Activated T-helper 1 cell treated with Interleukin-2 at 50 U/mL for 16 hours (primary cell): ENCODE data around the gene INSR.
"Not testable (repeated sequence)": the region's sequence is repeated elsewhere in the genome, so short reads cannot be mapped to it uniquely, and the experiment has no call there.

Experiments used
- DNase-seq: peaks from one replicate; pipeline ENCODE4 v3.0.0-alpha.2; 2020; ENCODE audit warnings: low read depth

The INSR gene

DNA sequence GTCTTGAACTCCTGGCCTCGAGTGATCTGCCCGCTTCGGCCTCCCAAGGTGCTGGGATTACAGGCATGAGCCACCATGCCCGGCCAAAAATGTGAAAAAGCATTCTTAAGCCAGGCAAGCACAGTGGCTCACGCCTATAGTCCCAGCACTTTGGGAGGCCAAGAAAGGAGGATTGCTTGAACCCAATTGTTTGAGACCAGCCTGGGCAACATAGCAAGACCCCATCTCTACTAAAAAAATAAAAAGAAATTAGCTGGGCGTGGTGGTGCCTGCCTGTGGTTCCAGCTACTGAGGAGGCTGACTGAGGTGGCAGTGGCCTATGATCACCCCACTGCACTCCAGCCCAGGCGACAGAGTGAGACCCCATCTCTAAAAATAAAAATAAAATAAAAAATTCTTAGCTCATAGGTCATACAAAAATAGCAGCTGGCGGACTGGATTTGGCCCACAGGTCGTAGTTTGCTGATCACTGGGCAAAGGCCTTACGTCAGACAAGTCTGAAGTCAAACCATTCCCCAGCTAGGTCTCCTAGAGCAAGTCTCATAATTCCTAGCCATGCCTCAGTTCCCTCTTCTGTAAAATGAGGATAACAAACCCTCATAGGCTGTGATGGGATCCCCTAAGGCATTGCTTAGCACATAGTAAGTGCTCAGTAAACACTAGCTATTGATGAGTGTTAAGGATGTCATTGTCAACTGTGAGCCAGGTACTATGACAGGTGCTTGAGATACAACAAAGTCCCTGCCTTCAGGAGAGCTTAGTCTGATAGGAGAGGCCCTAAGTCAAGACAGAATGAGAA, 36.0 kb downstream of the INSR start:
- no peak for DNase-seq

DNA sequence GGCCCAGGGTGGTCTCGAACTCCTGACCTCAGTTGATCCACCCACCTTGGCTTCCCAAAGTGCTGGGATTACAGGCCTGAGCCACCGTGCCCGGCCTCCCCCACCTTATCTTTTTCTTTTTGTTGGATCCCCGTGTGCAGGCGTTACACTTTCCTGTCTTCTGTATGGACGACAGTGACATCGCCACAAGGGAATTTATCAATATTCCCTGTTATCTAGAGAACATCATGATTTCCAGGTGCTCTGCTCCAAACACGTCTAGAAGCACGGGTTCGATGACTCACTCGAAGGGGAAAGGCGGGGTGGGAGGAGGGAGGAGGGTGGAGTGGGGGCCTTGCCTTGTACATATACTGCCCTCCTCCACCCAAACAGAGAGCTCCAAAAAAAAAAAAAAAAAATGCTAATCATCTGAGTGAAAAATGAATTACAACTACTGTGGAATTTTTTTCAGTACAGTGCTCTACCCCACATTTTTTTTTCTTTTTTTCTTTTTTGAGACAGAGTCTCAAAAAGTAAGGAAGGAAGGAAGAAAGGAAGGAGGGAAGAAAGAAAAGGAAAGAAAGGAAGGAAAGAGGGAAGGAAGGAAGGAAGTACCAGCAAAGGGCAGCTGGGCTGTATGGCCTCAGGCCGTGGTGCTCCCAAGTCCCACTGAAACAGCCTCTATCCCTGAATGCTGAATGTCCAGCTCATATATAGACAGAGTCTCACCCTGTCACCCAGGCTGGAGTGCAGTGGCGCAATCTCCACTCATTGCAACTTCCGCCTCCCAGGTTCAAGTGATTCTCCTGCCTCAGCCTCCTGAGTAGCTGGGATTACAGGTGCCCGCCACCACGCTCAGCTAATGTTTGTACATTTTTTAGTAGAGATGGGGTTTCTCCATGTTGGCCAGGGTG, 36.8 kb downstream of the INSR start:
- no peak for DNase-seq

DNA sequence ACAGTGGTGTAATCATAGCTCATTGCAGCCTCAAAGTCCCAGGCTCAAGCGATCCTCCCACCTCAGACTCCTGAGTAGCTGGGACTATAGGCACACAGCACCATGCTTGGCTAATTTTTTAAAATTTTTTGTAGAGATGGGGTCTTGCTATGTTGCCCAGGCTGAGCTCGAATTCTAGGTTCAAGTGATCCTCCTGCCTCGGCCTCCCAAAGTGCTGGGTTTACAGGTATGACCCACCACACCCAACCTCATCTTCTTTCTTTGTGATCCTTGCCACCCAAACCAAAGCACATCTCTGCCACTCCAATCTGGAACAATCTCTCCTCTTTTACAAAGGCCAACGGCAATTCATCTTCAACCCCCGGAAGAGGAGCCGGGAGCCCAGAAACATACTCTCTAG, 38.6 kb downstream of the INSR start:
- no peak for DNase-seq

DNA sequence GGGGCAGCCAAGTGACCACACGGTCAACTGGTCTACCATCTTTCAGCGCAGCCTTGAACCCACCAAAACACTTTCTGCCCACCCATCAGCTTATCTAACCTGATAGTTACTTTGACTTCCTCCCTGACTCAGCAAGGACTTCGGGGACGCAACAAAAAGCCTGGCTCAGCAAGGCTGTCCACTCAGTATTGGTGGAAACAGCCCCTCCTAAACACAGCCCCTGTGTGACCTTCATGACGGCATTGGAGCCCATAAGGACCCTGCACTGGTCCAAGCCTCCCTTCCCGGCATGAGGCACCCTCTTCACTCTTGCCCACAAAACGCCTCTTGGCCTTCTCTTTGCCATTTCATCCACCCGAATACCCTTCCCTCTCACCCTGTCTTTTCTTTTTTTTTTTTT, 39.1 kb downstream of the INSR start:
- DNase-seq: no peak

DNA sequence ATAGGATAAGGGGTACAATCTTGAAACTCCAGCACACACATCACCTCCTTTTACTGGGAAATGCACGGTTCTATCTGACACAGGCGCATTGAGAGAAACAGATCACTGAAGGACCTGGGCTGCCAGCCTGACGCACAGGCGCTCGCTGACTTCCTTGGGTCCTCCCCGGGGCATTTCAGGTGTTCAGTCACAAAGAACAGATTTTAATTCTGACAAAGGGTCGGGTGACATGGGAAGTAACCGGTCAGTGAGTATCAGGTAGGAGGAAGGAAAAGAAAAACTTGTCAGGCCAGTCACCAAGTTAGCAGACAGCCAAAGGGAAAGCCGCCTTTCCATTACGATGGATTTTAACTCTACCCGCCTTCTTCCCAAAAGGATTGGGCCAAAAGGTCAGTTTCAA, 39.6 kb downstream of the INSR start:
- DNase-seq: no peak

DNA sequence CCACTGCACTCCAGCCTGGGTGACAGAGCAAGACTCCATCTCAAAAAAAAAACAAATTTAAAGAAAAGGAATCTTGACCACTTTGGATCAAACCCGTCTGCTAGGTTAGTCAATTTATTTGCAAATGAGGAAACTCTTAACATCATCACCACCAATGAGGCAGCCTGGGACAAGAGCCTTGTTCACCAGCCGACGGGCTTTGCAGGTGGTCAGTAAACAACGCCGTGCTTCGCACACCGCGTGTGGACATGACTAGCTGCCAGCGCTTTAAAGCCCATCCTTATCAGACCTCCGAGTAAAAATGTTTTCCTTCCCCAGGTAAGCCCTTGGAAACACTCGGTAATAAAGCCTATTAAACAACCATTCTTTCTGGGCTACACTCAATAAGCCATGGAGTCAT, 41.9 kb downstream of the INSR start:
- no peak for DNase-seq

DNA sequence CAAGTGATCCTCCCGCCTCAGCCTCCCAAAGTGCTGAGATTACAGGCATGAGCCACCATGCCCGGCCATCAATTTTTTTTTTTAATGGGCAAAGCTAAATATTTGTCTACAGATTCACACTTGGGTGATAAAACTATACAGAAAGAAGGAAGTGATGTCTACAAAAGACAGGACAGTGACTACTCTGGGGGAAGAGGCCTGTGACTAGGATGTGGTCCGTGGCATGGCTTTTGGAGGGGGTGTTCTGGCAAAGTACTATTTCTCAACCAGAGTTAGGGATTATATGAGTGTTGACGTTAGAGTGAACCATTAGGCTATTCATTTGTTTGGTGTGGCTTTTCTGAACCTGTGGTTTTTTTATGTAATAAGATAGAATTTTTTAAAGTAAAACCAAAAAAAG, 42.7 kb downstream of the INSR start:
- DNase-seq: no peak

DNA sequence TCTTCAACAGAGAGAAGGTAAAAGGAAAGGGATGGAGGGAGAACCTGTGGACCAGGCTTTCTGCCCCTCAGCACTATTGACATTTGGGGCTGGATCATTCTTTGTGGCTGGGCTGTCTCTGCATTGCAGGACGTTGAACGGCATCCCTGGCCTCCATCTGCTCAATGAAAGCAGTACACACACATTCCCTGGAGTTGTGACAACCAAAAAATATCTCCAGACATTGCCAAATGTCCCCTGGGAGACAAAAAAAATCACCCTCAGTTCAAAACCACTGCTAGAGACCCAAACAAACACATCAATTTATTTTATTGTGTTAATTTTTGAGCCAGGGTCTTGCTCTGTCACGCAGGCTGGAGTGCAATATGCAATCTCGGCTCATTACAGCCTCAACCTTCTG, 43.3 kb downstream of the INSR start:
- DNase-seq: no peak

DNA sequence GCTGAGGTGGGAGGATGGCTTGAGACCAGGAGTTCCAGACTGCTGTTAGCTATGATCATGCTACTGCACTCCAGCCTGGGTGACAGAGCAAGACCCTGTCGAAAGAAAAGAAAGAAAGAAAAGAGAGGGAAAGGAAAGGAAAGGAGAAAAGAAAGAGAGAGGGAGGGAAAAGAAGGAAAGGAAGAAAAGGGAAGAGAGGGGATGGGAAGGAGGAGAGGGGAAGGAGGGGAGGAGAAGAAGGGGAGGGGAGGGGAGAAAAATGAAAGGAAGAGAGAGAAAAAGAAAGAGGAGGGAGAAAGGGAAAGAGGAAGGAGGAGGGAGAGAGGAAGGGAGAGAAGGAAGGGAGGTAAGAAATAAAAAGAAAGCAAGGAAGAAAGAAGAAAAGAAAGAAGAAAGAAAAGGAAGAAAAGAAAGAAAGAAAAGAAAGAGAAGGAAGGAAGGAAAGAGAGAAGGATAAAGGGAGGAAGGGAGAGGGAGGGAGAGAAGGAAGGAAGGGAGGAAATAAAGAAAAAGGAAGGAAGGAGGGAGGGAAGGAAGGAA, 44.1 kb downstream of the INSR start:
- DNase-seq: no peak

DNA sequence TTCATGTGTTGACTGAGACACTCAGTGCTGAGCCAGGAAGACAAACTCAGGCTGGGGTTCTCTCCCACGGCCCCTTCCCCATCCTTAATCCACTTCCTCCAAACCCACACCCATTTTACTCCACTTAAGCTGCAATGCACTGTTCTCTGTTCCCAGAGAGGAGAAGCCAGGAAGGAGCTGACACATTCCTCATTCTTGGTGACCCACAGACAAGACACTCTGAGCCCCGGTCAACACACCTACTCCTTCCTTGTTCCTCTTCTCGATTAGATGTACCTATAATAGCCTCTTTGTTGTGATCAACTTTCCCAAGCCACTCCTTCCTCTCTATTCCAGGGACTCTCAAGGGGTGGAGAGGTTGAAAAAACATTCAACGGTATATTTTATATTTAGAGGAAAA, 47.1 kb downstream of the INSR start:
- no peak for DNase-seq

DNA sequence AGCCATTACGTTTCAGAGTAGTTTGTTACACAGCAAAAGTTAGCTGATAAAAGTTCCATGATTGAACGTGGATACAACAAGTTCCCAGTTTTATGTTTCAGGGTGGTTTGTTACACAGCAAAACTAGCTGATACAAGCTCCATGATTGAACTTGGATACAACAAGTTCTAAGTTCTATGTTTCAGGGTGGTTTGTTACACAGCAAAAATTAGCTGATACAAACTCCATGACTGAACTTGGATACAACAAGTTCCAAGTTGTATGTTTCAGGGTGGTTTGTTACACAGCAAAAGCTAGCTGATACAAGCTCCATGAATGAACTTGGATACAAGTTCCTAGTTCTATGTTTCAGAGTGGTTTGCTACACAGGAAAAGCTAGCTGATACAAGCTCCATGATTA, 47.6 kb downstream of the INSR start:
- no peak for DNase-seq

DNA sequence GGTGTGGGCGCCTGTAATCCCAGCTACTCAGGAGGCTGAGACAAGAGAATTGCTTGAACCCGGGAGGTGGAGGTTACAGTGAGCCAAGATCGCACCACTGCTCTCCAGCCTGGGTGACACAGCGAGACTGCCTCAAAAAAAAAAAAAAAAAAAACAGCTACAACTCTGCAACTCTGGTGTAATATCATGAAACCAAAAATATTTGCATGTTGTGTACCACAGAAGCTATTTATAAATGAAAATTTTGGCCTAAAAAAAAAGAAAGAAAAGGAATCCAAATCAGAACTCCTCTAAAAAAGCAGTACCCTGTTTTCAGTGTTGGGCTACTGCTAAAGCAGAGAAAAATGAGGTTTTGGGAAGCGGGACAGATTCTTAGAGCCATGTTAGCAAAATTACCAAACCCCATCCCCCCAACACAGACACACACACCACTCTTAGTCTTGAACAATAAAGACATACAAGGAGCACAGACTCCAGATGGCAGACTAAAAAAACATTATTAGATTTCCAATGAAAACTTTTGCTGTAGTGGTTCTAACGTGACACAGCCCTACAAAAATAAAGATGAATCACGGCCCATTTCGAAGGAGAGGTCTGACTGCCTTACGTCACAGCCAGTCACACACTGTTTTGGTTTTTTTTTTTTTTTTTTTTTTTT, 51.5 kb downstream of the INSR start:
- no peak for DNase-seq

DNA sequence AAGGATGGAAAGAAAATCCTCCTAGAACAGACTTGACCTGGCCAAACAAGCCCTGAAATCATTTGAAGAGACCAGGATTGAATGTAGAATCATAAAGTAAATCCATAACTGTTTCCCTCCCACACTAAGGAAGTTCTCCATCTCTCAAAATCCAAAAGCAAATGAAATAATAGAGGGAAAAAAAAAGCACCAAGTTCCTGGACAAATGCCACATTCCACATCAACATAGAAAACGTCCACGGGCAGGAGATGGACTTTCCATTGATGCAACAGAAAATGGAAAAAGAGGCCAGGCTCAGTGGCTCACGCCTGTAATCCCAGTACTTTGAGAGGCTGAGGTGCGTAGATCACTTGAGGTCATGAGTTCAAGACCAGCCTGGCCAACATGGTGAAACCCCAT, 56.2 kb downstream of the INSR start:
- DNase-seq: no peak

DNA sequence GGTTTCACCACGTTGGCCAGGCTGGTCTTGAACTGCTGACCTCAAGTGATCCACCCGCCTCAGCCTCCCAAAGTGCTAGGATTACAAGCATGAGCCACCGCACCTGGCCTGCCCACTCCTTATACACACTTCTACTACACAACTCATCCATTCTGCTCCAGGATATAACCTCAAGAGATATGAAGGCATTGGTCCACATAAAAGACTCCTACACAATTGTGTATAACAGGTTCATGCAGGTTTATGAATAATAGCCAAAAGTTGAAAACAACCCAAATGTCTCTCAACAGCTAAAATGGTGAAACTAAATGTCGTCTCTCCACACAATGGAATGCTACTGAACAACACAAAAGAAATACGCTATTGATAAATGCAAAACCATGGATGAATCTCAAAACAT, 58.1 kb downstream of the INSR start:
- DNase-seq: no peak

DNA sequence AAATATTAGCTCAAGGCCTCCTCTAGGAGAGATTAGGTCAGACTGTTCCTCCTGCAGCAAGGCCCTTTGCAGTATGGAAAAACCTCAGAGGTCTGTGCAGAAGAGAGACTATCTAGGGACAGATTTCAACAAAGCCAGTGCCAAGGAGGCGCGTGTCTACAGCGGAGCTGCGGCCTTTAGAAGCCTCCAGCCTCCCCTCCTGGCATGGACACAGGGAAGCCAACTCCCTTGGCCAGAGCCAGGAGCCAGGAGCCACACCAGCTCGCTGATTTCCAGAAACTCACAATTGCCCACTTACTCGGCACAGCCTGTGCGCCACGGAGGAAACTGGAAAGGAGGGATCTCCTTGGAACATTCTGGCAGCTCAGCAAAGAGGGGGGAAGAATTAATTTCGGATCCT, 63.4 kb downstream of the INSR start:
- DNase-seq: no peak

DNA sequence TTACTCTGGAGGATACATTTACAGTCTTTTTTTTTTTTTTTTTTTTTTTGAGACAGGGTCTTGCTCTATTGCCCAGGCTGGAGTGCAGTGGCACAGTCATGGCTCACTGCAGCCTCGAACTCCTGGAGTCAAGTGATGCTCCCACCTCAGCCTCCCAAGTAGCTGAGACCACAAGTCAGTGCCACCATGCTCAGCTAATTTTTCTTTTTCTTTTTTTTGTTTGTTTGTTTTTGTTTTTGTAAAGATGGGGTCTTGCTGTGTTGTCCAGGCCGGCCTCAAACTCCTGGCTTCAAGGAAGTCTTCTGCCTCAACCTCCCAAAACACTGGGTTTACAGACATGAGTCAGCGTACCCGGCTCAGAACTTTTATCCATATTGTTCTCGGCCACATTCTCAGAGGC, 64.5 kb downstream of the INSR start:
- no peak for DNase-seq

DNA sequence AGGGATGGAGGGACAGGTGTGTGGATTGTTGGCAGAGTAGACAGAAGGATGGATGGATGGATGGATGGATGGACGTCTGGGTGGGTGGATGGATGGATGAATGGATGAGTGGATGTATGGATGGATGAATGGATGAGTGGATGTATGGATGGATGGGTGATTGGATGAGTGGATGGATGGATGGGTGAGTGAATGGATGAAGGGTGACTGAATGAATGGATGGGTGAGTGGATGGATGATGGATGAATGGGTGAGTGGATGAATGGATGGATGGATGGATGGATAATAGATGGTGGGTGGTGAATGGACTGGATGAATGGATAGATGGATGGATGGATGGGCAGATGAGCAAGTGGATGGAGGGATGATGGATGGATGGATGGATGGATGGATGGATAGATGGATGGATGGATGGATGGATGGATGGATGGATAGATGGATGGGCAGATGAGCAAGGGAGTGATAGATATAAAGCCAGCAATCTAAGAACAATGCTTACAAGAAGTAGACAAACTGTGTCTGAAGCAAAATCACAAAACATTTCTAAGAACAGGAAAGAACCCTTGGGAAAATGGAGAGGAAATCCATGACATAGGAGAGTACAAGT, 65.2 kb downstream of the INSR start:
- no peak for DNase-seq

DNA sequence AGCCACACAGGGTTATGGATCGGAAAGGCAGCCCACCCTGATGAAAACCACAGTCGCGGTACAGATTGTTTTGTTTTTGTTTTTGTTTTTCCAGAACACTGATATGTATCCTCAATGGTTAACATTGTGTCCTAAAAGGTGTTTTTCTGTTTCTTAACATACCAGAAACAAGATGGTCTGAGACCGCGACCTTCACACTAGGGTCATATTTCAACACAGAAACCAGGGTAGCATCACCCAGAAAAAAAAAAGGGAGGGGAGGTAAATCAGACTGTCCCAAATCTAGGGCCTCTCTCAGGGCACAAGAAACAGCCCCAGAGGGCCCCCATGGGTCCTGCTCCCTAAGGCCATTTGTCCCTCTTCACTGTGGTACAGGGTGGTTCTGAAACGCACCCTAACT, 66.5 kb downstream of the INSR start:
- DNase-seq: no peak

DNA sequence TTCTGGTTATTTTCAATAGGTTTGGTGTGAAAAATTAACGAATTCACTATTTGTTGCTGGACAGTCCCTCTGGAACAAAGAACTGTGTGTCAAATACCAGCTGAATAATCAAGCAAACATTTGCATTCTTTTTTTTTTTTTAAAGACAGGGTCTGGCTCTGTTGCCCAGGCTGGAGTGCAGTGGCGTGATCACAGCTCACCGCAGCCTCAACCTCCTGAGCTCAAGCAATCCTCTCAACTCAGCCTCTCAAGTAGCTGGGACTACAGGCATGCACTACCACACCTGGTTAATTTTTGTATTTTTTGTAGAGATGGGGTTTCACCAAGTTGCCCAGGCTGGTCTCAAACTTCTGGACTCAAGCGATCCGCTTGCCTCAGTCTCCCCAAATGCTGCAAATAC, 67.1 kb downstream of the INSR start:
- not testable (repeated sequence) for DNase-seq

DNA sequence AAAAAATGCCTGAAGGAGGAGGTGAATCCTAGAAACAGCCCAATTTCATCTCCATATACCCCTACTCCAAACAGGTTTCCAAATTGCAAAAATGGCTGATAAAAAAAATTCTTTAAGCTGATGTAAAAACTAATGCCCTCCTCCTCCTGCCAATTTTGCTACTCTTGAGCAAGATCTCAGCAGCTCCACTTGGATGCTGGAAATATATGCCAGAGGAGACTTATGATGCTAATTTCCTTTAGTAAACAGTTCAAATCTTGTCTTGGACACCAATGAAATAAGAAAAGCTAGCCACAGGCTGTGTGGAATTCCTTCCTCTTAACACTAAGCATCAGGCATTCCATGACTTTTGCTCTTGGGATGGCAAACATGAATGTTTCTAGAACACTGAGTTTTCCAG, 67.5 kb downstream of the INSR start:
- DNase-seq: no peak

DNA sequence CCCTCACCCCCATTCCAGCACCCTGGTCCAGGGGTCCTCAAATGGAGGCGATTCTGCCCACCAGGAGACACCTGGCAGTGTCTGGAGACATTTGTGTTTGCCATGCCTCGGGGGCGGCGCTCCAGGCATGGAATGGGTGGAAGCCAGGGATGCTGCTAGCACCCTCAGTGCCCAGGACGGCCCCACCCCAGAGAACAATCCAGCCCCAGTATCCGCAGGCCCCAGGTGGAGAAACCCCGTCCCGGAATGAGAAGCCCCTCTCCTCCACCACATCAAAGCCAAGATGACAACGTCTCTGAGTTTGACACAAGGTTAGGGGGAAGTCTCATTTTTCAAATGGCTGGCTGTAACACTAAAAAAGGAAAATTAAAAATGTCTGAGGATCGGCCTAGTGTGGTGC, 68.5 kb downstream of the INSR start:
- no peak for DNase-seq

DNA sequence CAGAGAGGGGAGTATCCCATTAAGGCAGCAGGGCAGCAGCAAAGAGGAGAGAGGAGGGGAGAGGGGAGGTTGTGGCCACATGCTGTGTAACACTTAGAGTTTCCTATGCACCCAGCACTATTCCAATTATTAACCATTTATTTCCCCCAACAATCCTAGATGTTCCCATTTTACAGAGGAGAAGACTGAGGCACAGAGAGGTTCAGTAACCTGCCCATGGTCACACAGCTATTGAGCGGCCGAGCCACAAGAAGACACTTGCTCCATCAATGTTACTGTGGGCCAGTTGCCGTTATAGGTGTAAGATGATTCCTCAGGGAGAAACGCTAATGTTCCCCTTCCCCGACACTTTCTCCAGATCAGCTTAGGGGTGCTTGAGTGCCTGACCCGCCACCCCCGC, 69.2 kb downstream of the INSR start:
- no peak for DNase-seq
